ENCODE results near the gene CKMT1B. TPM values are rescaled to one million over a fixed set of nuclear protein-coding genes. Genes with fewer than 3 reads are reported as not detected.
"Not testable (repeated sequence)": the region's sequence is repeated elsewhere in the genome, so short reads cannot be mapped to it uniquely, and the experiment has no call there.

CKMT1B gene
- total RNA-seq, 2 donors from 2014 or later: 0.58 to 4.0 TPM

DNA sequence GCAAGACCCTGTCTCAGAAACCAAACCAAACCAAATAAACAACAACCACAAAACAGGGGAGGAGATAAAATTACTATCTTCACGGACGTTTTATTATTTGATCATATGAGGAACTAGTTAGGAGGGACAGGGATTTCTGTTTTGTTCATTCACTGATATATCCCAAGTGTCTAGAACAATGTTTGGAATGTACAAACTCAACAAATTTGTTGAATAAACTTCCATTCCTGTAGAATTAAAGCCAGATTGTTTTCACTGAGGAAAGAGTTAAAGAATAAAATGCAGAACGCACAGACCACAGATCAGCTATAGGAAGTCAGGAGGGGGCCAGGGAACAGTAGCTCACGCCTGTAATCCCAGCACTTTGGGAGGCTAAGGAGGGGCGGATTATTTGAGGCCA is 31.3 kb downstream of the CKMT1B start:
- Histone ChIP-seq H3K4me3 (ENCODE audit: low read length) (no peak overlapping the region), H3K4me1 (ENCODE audit: control insufficient read depth, insufficient read depth, low read length) (no peaks in the 10 kb centered on the region), H3K36me3 (ENCODE audit: control insufficient read depth, insufficient read depth, low read length) (no peaks in the 10 kb centered on the region), H3K9ac (ENCODE audit: extremely low read depth, low read length, poor library complexity, severe bottlenecking) (no peak overlapping the region), H3K27ac (ENCODE audit: low read depth, low read length) (no peak overlapping the region), H3K27me3 (ENCODE audit: control insufficient read depth, insufficient read depth, low read length, poor library complexity, severe bottlenecking) (no peaks in the 10 kb centered on the region), H3K9me3 (ENCODE audit: control insufficient read depth, low read length) (no peaks in the 10 kb centered on the region)
- Mint-ChIP-seq H3K27me3 (ENCODE audit: insufficient read depth) (peaks cover 14% of the 10 kb centered on the region), H3K4me1 (no peaks in the 10 kb centered on the region), H3K36me3 (ENCODE audit: low read depth) (no peaks in the 10 kb centered on the region), H3K27ac (no peak overlapping the region), H3K9me3 (no peaks in the 10 kb centered on the region), H3K4me3 (no peak overlapping the region)
- WGBS, 2 experiments (ENCODE audit: insufficient coverage in 1 of 2, insufficient read length in 1 of 2): 89 to 96% methylated on average over 3 to 5 of the region's 5 CpGs
- TF ChIP-seq, protein P1, sequence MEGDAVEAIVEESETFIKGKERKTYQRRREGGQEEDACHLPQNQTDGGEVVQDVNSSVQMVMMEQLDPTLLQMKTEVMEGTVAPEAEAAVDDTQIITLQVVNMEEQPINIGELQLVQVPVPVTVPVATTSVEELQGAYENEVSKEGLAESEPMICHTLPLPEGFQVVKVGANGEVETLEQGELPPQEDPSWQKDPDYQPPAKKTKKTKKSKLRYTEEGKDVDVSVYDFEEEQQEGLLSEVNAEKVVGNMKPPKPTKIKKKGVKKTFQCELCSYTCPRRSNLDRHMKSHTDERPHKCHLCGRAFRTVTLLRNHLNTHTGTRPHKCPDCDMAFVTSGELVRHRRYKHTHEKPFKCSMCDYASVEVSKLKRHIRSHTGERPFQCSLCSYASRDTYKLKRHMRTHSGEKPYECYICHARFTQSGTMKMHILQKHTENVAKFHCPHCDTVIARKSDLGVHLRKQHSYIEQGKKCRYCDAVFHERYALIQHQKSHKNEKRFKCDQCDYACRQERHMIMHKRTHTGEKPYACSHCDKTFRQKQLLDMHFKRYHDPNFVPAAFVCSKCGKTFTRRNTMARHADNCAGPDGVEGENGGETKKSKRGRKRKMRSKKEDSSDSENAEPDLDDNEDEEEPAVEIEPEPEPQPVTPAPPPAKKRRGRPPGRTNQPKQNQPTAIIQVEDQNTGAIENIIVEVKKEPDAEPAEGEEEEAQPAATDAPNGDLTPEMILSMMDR (conservative IDR thresholded peaks at IDR 0.05): no peak
- no peak for DNase-seq

DNA sequence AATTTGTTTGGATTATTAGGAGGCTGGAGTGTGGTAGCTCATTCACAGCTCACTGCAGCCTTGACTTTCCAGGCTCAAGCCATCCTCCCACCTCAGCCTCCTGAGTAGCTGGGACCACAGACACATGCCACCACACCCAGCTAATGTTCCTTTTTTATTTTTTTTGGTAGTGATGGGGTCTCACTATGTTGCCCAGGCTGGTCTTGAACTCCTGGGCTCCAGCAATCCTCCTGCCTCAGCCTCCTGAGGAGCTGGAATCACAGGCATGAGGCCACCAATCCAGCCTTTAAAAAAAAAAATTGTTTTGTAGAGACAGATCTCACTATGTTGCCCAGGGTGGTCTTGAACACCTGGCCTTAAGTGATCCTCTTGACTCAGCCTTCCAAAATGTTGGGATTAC is 33.1 kb downstream of the CKMT1B start:
- H3K9ac ChIP-seq (ENCODE audit: extremely low read depth, low read length, poor library complexity, severe bottlenecking); H3K27ac ChIP-seq (ENCODE audit: low read depth, low read length); H3K36me3 Mint-ChIP-seq (ENCODE audit: low read depth); H3K9me3 Mint-ChIP-seq; H3K4me1 Mint-ChIP-seq; H3K9me3 ChIP-seq (ENCODE audit: control insufficient read depth, low read length); H3K27me3 ChIP-seq (ENCODE audit: control insufficient read depth, insufficient read depth, low read length, poor library complexity, severe bottlenecking); H3K27ac Mint-ChIP-seq; H3K36me3 ChIP-seq (ENCODE audit: control insufficient read depth, insufficient read depth, low read length); H3K4me3 ChIP-seq (ENCODE audit: low read length); H3K4me1 ChIP-seq (ENCODE audit: control insufficient read depth, insufficient read depth, low read length); H3K4me3 Mint-ChIP-seq; DNase-seq: not testable (repeated sequence)
- peaks cover 20% of the 10 kb centered on the region for H3K27me3 Mint-ChIP-seq (ENCODE audit: insufficient read depth)

DNA sequence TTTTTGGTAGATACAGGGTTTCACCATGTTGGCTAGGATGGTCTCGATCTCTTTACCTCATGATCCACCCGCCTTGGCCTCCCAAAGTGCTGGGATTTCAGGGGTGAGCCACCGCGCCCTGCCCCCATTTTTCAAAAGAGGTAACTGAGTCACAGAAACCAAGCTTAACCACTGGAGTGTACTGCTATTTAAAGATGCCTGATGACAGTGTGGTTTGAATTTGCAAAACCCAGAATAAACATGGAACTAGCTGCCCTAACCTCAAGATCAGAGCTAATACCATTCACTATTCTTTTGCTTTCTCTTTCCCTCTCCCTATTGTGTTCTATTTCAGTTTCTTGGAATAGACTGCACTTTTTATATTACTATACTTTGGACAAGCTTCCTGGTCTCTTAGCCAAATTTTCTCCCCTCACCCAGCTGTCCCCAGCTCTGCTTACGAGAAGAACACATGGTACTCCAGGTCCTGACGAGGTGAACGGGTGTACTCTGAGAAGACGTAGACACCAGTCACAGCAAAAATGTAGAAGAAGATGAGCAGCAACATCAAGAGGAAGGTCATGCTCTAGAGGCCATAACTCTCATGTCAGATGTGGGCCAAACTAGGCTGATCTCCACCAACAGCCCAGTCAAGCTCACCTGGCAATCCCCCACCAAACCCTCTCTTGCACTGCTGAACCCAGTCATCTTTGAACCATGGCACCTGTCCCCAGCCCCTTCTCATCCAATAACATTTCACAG is 44.8 kb downstream of the CKMT1B start:
- not testable (repeated sequence) for H3K4me3 ChIP-seq (ENCODE audit: low read length); H3K27me3 ChIP-seq (ENCODE audit: control insufficient read depth, insufficient read depth, low read length, poor library complexity, severe bottlenecking); H3K9ac ChIP-seq (ENCODE audit: extremely low read depth, low read length, poor library complexity, severe bottlenecking); H3K36me3 ChIP-seq (ENCODE audit: control insufficient read depth, insufficient read depth, low read length); H3K27ac ChIP-seq (ENCODE audit: low read depth, low read length); H3K27ac Mint-ChIP-seq; DNase-seq; H3K4me3 Mint-ChIP-seq; H3K9me3 Mint-ChIP-seq; H3K4me1 ChIP-seq (ENCODE audit: control insufficient read depth, insufficient read depth, low read length); H3K36me3 Mint-ChIP-seq (ENCODE audit: low read depth); H3K4me1 Mint-ChIP-seq; H3K9me3 ChIP-seq (ENCODE audit: control insufficient read depth, low read length)
- H3K27me3 Mint-ChIP-seq (ENCODE audit: insufficient read depth): peaks cover 19% of the 10 kb centered on the region
- 96 to 100% methylated on average over 7 to 8 of the region's 8 CpGs for WGBS, 2 experiments (ENCODE audit: insufficient coverage in 1 of 2, insufficient read length in 1 of 2)

Other genes starting within 250 kb of the CKMT1B start
- 10 to 100 TPM; 44.3 to 45.1 TPM for gene ZSCAN29, start 223.0 kb upstream of the CKMT1B start, total RNA-seq
- gene TUBGCP4, start 222.9 kb upstream of the CKMT1B start, total RNA-seq: 10 to 100 TPM; 19.3 to 20.0 TPM
- 100 to 1,000 TPM in 1 of 2 donors, 10 to 100 TPM in 1; 85.4 to 114 TPM for gene TP53BP1, start 100.9 kb upstream of the CKMT1B start, total RNA-seq
- 1 to 10 TPM in 1 of 2 donors, under 1 TPM in 1; 0.66 to 1.1 TPM for gene MAP1A, start 76.4 kb upstream of the CKMT1B start, total RNA-seq
- gene PPIP5K1, start 3.8 kb upstream of the CKMT1B start, total RNA-seq: 10 to 100 TPM in 1 of 2 donors, 1 to 10 TPM in 1; 3.3 to 16.0 TPM
- under 1 TPM in 1 of 2 donors, not detected in 1; 0.62 TPM for gene STRC, start 24.8 kb downstream of the CKMT1B start, total RNA-seq
- 1 to 10 TPM; 1.2 to 1.5 TPM for gene CATSPER2, start 54.8 kb downstream of the CKMT1B start, total RNA-seq
- 1 to 10 TPM in 1 of 2 donors, under 1 TPM in 1; 0.55 to 4.4 TPM for gene CKMT1A, start 99.8 kb downstream of the CKMT1B start, total RNA-seq
- gene PDIA3, start 152.4 kb downstream of the CKMT1B start, total RNA-seq: 100 to 1,000 TPM; 578 to 589 TPM
- 1 to 10 TPM; 1.3 to 2.4 TPM for gene ELL3, start 182.9 kb downstream of the CKMT1B start, total RNA-seq
- gene SERF2, start 198.3 kb downstream of the CKMT1B start, total RNA-seq: 100 to 1,000 TPM; 613 to 648 TPM
- gene SERINC4, start 206.2 kb downstream of the CKMT1B start, total RNA-seq: under 1 TPM in 1 of 2 donors, not detected in 1; 0.18 TPM
- gene HYPK, start 206.6 kb downstream of the CKMT1B start, total RNA-seq: 10 to 100 TPM; 11.3 to 18.5 TPM
- 10 to 100 TPM; 35.3 to 48.5 TPM for gene MFAP1, start 230.7 kb downstream of the CKMT1B start, total RNA-seq
- gene WDR76, start 233.0 kb downstream of the CKMT1B start, total RNA-seq: 10 to 100 TPM; 22.6 to 34.4 TPM

Data from endodermal cell (in vitro differentiated cells).